WTC11 (cell line): Measurements from ENCODE around the gene DMD. TPM values are rescaled to one million over a fixed set of nuclear protein-coding genes. Genes with fewer than 3 reads are reported as not detected.

Source experiments
- ATAC-seq: fragments of 200-7000 bp; cut with Tn5 transposase; 2 replicates; pipeline ENCODE4 v1.10.0; 2021; ENCODE audit warnings: mild to moderate bottlenecking, moderate library complexity
- CTCF ChIA-PET: fragments of 300-600 bp; sonication (Branson Sonifier 250); formaldehyde crosslinking; loops from one replicate; lab custom pipeline; 2021; ENCODE audit warnings: antibody characterized with exemption; lab: Charles Lee
- POLR2A ChIA-PET: fragments of 350-600 bp; sonication (Branson Sonifier 250); formaldehyde crosslinking; loops from one replicate; lab custom pipeline; 2021; ENCODE audit warnings: antibody characterized with exemption; lab: Charles Lee
- DNase-seq: peaks from one replicate; pipeline ENCODE4 v3.0.0; 2021; ENCODE audit warnings: low spot score
- H3K27ac Mint-ChIP-seq: 2 replicates; pipeline ENCODE4 v1.8.0; 2021; ENCODE audit warnings: mixed read lengths
- H3K27me3 Mint-ChIP-seq: 2 replicates; pipeline ENCODE4 v1.8.0; 2021; ENCODE audit warnings: low read depth, mild to moderate bottlenecking, moderate library complexity, mixed read lengths
- H3K36me3 Mint-ChIP-seq: 2 replicates; pipeline ENCODE4 v1.8.0; 2021; ENCODE audit warnings: mixed read lengths
- H3K4me1 Mint-ChIP-seq: 2 replicates; pipeline ENCODE4 v1.8.0; 2022; ENCODE audit warnings: mixed read lengths
- H3K4me3 Mint-ChIP-seq: 2 replicates; pipeline ENCODE4 v1.8.0; 2021; ENCODE audit warnings: mild to moderate bottlenecking, moderate library complexity, mixed read lengths
- H3K9me3 Mint-ChIP-seq: 2 replicates; pipeline ENCODE4 v1.8.0; 2021; ENCODE audit warnings: mixed read lengths
- FOXJ3 ChIP-seq: sonication (generic); formaldehyde crosslinking; IDR thresholded peaks from 2 replicates; pipeline ENCODE4 v1.9.0; 2021; ENCODE audit warnings: missing genetic modification reagents, mild to moderate bottlenecking, borderline replicate concordance
- MXD4 ChIP-seq: fragments of 250-450 bp; sonication (Bioruptor Pico); IDR thresholded peaks from 2 replicates; pipeline ENCODE4 v1.8.0; 2021; ENCODE audit warnings: mild to moderate bottlenecking, moderate library complexity, borderline replicate concordance
- SP1 ChIP-seq: sonication (generic); formaldehyde crosslinking; conservative IDR thresholded peaks from 2 replicates; pipeline ENCODE4 v1.8.1; 2022; ENCODE audit warnings: missing genetic modification reagents
- TP53 ChIP-seq: sonication (generic); formaldehyde crosslinking; IDR thresholded peaks from 2 replicates; pipeline ENCODE4 v1.8.1; 2023; ENCODE audit warnings: mild to moderate bottlenecking, missing genetic modification reagents
- ZNF121 ChIP-seq: sonication (generic); formaldehyde crosslinking; IDR thresholded peaks from 2 replicates; pipeline ENCODE4 v1.8.0; 2023; ENCODE audit warnings: missing genetic modification reagents
- ZNF423 ChIP-seq: fragments of 250-450 bp; sonication (Bioruptor Pico); IDR thresholded peaks from 2 replicates; pipeline ENCODE4 v2.1.2; 2022; ENCODE audit warnings: mild to moderate bottlenecking, moderate library complexity
- total RNA-seq: library from RNA; stranded (reverse); gene quantifications from 3 replicates; pipeline ENCODE4 v1.2.3, GENCODE V29; 2021
- TF ChIP-seq, protein P1 (sequence below): fragments of 250-450 bp; sonication (Bioruptor Pico); conservative IDR thresholded peaks from 2 replicates; pipeline ENCODE4 v1.9.0; 2021; ENCODE audit warnings: mild to moderate bottlenecking
- TF ChIP-seq, protein P2 (sequence below): sonication (generic); formaldehyde crosslinking; IDR thresholded peaks from 2 replicates; pipeline ENCODE4 v1.8.1; 2023; ENCODE audit warnings: mild to moderate bottlenecking, missing genetic modification reagents, borderline replicate concordance
- TF ChIP-seq, protein P3 (sequence below): fragments of 250-450 bp; sonication (Bioruptor Pico); IDR thresholded peaks from 2 replicates; pipeline ENCODE4 v1.9.0; 2021; ENCODE audit warnings: moderate library complexity, mild to moderate bottlenecking, inconsistent platforms, borderline replicate concordance
- TF ChIP-seq, protein P4 (sequence below): sonication (generic); formaldehyde crosslinking; IDR thresholded peaks from 2 replicates; pipeline ENCODE4 v1.8.0; 2022; ENCODE audit warnings: mild to moderate bottlenecking, missing genetic modification reagents
- TF ChIP-seq, protein P5 (sequence below): fragments of 200-600 bp; IDR thresholded peaks from 2 replicates; pipeline ENCODE4 v1.8.0; 2022; ENCODE audit warnings: antibody characterized with exemption
- TF ChIP-seq, protein P6 (sequence below): sonication (generic); formaldehyde crosslinking; IDR thresholded peaks from 2 replicates; pipeline ENCODE4 v1.8.1; 2023; ENCODE audit warnings: mild to moderate bottlenecking, missing genetic modification reagents
- TF ChIP-seq, protein P7 (sequence below): sonication (generic); formaldehyde crosslinking; IDR thresholded peaks from 2 replicates; pipeline ENCODE4 v1.8.0; 2023; ENCODE audit warnings: missing genetic modification reagents
- TF ChIP-seq, protein P8 (sequence below): fragments of 250-450 bp; sonication (Bioruptor Pico); IDR thresholded peaks from 2 replicates; pipeline ENCODE4 v1.9.0; 2021; ENCODE audit warnings: mild to moderate bottlenecking

The DMD gene
- total RNA-seq, 1 experiment from 2014 or later: 9.1 TPM

DNA sequence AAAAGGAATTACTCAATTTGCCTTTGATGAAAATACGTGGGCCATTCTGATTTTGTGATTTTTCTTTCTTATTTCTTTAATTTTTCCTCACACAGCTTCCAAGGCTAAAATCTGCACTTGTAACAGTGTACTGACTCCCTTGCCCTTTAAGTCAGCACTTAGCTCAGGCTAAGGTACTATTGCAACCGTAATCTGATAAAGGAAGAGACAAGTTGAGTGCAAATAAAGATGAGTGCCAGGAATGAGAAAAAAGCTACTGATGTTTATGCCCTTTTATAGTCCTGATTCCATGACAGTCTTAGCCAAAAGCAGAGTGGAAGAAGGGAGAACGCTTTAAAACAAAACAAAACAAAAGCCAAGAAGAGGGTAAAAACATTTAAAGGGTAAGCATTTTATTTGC lies 6.0 kb downstream of the DMD start (continued):
- TF ChIP-seq TP53 (CRISPR knock-in tag) (no peak), ZNF423 (no peak), FOXJ3 (CRISPR knock-in tag) (no peak)
- TF ChIP-seq, protein P1, sequence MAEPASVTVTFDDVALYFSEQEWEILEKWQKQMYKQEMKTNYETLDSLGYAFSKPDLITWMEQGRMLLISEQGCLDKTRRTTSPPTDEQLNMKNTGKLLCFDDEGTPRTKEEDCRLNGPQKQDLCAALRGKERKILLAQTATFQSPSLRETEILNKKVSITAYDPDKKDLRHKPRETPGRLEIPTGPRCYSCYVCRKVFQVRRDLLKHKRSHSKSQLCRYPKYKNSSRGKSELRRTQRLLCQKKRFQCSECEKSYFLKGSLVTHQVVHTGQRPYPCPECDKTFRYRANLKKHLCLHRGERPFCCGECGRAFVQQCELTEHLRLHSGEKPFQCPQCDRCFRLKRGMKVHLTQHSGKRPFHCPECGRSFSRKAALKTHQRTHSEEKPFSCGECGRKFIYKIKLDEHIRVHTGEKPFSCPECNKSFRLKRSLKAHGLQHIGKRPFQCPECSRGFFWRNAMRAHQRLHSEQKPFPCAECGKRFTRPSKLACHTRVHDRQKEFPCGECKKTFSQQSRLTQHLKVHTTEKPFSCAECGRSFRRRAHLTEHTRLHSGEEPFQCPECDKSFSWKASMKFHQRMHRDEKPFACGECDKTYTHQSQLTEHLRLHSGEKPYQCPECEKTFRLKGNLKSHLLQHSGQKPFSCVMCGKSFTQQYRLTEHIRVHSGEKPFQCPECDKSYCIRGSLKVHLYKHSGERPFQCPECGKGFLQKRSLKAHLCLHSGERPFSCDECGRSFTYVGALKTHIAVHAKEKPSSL: no peak

DNA sequence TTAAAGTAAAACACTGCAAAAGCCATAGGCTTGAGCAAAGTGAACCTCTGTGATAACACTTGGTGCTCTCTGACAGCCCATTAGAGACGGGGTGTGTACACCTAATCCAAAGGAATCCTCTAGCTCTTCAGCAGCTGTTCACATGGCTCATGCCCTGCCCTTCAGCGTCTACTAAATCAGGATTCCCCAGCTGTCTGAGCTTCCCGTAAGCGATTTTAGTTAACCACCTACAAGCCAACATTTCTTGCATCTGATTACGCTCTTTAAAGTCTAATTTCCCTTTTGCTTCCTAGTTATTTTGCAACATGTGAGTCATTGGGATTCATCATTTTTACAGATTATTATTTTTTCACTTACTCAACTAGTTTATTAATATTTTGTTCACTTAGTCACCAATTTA lies 6.5 kb downstream of the DMD start:
- ATAC-seq (no peak), DNase-seq (no peak)
- no peak overlapping the region for H3K27ac Mint-ChIP-seq
- CTCF ChIA-PET: no interaction called here
- no peak overlapping the region for H3K4me3 Mint-ChIP-seq
- H3K4me1 Mint-ChIP-seq: peaks cover 20% of the 10 kb centered on the region
- H3K27me3 Mint-ChIP-seq: no peaks in the 10 kb centered on the region; the same call in 1 of the 2 replicates
- POLR2A ChIA-PET: no interaction called here
- H3K9me3 Mint-ChIP-seq: peaks cover 5% of the 10 kb centered on the region; the same call in 1 of the 2 replicates
- TF ChIP-seq, protein P2, sequence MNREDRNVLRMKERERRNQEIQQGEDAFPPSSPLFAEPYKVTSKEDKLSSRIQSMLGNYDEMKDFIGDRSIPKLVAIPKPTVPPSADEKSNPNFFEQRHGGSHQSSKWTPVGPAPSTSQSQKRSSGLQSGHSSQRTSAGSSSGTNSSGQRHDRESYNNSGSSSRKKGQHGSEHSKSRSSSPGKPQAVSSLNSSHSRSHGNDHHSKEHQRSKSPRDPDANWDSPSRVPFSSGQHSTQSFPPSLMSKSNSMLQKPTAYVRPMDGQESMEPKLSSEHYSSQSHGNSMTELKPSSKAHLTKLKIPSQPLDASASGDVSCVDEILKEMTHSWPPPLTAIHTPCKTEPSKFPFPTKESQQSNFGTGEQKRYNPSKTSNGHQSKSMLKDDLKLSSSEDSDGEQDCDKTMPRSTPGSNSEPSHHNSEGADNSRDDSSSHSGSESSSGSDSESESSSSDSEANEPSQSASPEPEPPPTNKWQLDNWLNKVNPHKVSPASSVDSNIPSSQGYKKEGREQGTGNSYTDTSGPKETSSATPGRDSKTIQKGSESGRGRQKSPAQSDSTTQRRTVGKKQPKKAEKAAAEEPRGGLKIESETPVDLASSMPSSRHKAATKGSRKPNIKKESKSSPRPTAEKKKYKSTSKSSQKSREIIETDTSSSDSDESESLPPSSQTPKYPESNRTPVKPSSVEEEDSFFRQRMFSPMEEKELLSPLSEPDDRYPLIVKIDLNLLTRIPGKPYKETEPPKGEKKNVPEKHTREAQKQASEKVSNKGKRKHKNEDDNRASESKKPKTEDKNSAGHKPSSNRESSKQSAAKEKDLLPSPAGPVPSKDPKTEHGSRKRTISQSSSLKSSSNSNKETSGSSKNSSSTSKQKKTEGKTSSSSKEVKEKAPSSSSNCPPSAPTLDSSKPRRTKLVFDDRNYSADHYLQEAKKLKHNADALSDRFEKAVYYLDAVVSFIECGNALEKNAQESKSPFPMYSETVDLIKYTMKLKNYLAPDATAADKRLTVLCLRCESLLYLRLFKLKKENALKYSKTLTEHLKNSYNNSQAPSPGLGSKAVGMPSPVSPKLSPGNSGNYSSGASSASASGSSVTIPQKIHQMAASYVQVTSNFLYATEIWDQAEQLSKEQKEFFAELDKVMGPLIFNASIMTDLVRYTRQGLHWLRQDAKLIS (CRISPR knock-in tag): no peak
- TF ChIP-seq, protein P3, sequence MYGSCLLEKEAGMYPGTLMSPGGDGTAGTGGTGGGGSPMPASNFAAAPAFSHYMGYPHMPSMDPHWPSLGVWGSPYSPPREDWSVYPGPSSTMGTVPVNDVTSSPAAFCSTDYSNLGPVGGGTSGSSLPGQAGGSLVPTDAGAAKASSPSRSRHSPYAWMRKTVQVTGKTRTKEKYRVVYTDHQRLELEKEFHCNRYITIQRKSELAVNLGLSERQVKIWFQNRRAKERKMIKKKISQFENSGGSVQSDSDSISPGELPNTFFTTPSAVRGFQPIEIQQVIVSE (CRISPR knock-in tag): no peak
- TF ChIP-seq SP1: no peak
- TF ChIP-seq, protein P4, sequence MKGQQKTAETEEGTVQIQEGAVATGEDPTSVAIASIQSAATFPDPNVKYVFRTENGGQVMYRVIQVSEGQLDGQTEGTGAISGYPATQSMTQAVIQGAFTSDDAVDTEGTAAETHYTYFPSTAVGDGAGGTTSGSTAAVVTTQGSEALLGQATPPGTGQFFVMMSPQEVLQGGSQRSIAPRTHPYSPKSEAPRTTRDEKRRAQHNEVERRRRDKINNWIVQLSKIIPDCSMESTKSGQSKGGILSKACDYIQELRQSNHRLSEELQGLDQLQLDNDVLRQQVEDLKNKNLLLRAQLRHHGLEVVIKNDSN (CRISPR knock-in tag): no peak
- TF ChIP-seq, protein P5, sequence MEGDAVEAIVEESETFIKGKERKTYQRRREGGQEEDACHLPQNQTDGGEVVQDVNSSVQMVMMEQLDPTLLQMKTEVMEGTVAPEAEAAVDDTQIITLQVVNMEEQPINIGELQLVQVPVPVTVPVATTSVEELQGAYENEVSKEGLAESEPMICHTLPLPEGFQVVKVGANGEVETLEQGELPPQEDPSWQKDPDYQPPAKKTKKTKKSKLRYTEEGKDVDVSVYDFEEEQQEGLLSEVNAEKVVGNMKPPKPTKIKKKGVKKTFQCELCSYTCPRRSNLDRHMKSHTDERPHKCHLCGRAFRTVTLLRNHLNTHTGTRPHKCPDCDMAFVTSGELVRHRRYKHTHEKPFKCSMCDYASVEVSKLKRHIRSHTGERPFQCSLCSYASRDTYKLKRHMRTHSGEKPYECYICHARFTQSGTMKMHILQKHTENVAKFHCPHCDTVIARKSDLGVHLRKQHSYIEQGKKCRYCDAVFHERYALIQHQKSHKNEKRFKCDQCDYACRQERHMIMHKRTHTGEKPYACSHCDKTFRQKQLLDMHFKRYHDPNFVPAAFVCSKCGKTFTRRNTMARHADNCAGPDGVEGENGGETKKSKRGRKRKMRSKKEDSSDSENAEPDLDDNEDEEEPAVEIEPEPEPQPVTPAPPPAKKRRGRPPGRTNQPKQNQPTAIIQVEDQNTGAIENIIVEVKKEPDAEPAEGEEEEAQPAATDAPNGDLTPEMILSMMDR: no peak
- TF ChIP-seq, protein P6, sequence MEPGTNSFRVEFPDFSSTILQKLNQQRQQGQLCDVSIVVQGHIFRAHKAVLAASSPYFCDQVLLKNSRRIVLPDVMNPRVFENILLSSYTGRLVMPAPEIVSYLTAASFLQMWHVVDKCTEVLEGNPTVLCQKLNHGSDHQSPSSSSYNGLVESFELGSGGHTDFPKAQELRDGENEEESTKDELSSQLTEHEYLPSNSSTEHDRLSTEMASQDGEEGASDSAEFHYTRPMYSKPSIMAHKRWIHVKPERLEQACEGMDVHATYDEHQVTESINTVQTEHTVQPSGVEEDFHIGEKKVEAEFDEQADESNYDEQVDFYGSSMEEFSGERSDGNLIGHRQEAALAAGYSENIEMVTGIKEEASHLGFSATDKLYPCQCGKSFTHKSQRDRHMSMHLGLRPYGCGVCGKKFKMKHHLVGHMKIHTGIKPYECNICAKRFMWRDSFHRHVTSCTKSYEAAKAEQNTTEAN (CRISPR knock-in tag): no peak
- H3K36me3 Mint-ChIP-seq: no peaks in the 10 kb centered on the region

DNA sequence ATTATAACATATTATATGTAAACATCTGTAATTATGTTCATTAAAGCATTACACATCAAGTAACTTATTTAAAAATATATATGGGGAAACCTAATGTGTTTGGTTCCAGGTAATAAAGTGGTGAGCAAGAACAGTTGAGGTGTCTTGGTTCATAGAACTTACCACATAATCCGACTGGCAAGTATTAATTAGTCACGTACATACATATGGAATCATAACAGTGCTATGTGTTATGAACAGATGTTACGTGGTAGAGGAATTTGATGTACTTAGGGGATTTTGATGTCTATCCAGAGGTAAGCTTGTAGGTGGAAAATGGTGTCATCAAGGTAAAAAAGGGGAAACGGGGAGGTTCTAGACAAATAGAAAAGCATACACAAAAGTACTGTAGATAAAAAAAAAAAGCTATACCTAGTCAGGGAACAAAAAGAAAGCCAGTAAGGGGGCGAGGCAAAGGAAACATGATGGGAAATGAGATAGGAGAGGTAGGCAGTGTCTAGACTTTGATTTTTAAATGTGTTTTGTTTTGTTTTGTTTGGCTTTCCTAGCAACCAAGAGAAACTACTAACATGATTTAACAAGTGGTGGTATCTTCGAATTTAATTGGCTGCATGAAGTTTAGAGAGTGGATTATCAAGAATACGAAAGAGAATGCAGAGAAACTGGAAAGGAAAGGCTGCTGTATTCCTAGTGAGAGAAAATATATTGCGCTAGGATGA lies 12.6 kb downstream of the DMD start:
- no peak overlapping the region for H3K27ac Mint-ChIP-seq

More for the DNA sequence above, 12.6 kb downstream of the DMD start:
- CTCF ChIA-PET: no interaction called here
- H3K27me3 Mint-ChIP-seq: no peaks in the 10 kb centered on the region
- peaks cover 6% of the 10 kb centered on the region for H3K4me1 Mint-ChIP-seq
- TF ChIP-seq ZNF121 (CRISPR knock-in tag) (no peak), MXD4 (CRISPR knock-in tag) (no peak)
- TF ChIP-seq, protein P7, sequence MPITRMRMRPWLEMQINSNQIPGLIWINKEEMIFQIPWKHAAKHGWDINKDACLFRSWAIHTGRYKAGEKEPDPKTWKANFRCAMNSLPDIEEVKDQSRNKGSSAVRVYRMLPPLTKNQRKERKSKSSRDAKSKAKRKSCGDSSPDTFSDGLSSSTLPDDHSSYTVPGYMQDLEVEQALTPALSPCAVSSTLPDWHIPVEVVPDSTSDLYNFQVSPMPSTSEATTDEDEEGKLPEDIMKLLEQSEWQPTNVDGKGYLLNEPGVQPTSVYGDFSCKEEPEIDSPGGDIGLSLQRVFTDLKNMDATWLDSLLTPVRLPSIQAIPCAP (CRISPR knock-in tag): no peak
- TF ChIP-seq, protein P8, sequence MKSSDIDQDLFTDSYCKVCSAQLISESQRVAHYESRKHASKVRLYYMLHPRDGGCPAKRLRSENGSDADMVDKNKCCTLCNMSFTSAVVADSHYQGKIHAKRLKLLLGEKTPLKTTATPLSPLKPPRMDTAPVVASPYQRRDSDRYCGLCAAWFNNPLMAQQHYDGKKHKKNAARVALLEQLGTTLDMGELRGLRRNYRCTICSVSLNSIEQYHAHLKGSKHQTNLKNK (CRISPR knock-in tag): no peak
- H3K4me3 Mint-ChIP-seq: no peak overlapping the region
- H3K9me3 Mint-ChIP-seq: peaks cover 18% of the 10 kb centered on the region
- DNase-seq (no peak), ATAC-seq (no peak)
- no peaks in the 10 kb centered on the region for H3K36me3 Mint-ChIP-seq
- POLR2A ChIA-PET: no interaction called here
